OCI-LY7 (cell line): ENCODE results near the gene CIDEA.
"Not testable (repeated sequence)": the region's sequence is repeated elsewhere in the genome, so short reads cannot be mapped to it uniquely, and the experiment has no call there.

ENCODE experiments used
- EZH2phosphoT487 ChIP-seq: fragments of 200-600 bp; sonication (generic); IDR thresholded peaks from 2 replicates; pipeline ENCODE4 v1.6.1; 2018; ENCODE audit warnings: low read depth, borderline replicate concordance, mild to moderate bottlenecking, mixed run types, antibody characterized with exemption, low read length, moderate library complexity, mixed read lengths
- TF ChIP-seq, protein P1 (sequence below): fragments of 200-600 bp; sonication (generic); conservative IDR thresholded peaks from 2 replicates; pipeline ENCODE4 v1.5.1; 2014; ENCODE audit warnings: mild to moderate bottlenecking, antibody characterized with exemption, low read length, moderate library complexity, mixed read lengths

DNA sequence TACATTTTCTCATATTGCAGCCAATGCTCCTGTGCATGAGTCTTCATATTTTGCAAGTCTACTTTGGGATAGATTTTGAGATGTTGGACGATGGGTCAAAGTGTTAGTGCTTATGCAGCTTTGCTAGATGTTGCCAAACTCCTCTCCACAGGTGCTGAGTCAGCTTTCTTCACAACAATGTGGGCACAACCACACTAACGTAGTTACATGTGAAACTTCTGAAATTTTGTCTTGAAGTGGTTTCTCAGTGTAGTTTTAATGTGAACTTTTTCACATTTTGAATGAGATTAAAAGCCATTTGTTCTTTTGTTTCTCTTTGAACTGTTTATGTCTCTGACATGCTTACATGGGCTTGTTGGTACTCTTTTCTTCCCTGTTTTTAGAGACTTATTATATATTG is 27.4 kb upstream of the CIDEA start:
- TF ChIP-seq, protein P1, sequence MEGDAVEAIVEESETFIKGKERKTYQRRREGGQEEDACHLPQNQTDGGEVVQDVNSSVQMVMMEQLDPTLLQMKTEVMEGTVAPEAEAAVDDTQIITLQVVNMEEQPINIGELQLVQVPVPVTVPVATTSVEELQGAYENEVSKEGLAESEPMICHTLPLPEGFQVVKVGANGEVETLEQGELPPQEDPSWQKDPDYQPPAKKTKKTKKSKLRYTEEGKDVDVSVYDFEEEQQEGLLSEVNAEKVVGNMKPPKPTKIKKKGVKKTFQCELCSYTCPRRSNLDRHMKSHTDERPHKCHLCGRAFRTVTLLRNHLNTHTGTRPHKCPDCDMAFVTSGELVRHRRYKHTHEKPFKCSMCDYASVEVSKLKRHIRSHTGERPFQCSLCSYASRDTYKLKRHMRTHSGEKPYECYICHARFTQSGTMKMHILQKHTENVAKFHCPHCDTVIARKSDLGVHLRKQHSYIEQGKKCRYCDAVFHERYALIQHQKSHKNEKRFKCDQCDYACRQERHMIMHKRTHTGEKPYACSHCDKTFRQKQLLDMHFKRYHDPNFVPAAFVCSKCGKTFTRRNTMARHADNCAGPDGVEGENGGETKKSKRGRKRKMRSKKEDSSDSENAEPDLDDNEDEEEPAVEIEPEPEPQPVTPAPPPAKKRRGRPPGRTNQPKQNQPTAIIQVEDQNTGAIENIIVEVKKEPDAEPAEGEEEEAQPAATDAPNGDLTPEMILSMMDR = not testable (repeated sequence)
- TF ChIP-seq EZH2phosphoT487 = not testable (repeated sequence)
